GM19468 (cell line): Measurements from ENCODE around the gene TMEM245.
"Not testable (repeated sequence)": the region's sequence is repeated elsewhere in the genome, so short reads cannot be mapped to it uniquely, and the experiment has no call there.

Experiments
- ATAC-seq: cut with Tn5 transposase; IDR thresholded peaks from one replicate; pipeline ENCODE4 v1.9.1; 2021; ENCODE audit warnings: mild to moderate bottlenecking, moderate library complexity, moderate number of reproducible peaks; ENCODE audit not compliant: unreplicated experiment; ENCODE audit errors: extremely low read depth

TMEM245 gene

DNA sequence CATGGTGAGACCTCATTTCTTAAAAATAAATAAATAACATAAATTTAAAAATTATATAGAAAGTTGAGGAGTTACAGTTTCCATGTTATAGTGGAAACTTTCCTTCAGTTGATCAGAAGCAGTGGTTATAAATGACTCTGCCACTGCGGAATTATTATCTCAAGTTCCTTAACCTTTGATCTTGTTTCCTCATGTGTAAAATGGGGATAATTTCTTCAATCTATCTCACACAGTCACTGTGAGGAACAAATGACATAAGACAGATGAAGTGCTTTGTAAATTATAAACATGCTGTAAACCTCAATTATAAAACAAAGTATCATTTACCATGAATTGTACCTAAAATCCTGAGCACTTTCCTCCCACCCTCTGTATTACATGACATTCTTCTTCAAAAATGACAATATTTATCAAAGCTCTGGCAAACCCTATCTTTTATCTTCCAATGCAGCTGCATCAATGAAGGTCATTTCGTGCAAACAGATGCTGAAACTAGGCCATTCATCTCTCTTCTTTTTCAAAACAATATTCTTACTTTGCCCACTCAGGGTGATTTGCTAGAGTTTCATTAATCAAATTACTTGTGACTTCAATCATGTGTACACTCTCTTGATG is 46.8 kb downstream of the TMEM245 start:
- ATAC-seq, result no peak

DNA sequence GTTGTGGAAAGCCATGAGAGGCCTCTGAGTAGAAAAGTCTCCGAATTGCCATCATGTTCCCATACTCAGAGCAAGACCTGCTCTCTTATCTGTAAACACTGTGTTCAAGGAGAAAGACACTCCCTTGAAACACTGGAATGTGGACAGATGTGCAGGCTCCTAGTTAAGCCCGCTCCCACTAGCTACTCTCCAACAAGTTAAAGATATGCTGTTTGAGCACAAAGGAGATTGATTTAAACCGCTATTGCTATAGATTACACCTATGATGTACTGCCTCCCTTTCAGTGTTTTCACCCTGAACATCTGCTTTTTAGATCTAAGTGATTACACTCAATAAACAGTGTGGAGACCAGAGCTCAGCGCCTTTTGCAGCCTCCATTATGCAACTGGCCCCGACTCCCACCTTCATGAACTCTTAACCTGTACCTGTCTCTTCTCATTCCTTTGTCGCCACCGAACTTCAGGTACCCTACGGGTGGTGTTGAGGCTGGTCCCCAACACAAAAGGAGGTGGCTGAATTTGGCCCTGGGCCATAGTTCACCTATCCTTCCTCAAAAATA is 47.5 kb downstream of the TMEM245 start:
- no peak for ATAC-seq

DNA sequence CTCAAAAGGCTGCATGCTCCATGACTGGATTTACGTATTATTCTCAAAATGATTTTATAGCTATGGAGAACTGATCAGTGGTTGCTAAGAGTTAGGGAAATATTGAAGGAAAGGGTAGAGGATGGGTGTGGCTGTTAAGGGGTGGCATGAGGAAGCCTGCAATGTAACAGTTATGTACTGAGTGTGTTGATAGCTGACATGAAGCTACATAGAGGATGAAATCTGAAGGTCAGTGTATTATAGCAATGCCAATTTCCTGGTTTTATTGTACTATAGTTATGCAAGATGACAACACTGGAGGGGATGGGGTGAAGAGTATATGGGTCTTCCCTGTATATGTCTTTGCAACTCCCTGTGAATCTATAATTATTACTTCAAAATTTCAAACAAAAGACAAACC is 51.0 kb downstream of the TMEM245 start:
- no peak for ATAC-seq

DNA sequence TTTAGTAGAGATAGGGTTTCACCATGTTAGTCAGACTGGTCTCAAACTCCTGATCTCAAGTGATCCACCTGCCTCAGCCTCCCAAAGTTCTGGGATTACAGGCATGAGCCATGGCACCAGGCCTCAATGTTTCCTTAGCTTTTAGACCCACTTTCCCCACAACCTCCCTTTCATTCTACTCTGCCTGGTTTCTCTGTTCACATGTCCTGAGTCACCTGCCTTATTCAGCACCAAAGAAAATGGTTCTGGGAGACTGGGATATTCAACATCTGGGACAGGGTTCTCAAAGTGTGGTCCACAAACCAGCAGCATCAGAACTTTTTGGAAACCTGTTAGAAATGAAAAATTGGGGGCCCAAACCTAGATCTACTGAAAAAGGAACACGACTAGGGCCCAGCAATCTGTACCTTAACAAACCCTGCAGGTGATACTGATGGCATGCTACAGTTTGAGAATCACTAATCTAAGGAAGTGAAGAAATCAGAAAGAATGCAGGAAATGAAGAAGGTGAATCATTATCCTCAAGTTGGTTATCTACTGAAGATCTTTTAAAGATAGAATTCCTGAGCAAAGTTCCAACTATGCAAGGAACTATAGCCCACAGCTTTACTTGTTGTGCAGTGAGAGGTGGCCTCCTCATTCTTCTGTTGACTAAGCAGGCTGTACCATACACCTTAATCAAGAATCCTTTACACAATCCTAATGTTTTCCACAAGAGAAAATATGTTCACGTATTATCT is 54.6 kb downstream of the TMEM245 start:
- ATAC-seq, result no peak

DNA sequence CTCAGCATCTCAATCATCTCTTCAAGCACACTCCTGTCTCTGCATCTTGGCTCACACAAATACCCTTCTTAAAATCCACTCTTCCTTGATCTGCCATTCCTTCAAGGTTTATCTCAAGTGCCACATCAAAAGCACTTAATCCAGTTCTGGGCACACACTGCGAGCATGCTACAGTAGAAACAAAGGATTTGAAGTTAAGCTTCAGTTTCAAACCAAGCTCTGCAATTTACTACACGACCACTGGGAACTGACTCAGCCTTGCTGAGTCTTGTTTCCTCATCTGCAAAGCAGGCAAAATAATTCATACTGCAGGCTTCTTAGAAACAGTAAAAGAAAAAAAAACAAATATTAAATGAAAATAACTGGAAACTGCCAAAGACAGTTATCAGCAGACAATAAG is 56.0 kb downstream of the TMEM245 start:
- no peak for ATAC-seq

DNA sequence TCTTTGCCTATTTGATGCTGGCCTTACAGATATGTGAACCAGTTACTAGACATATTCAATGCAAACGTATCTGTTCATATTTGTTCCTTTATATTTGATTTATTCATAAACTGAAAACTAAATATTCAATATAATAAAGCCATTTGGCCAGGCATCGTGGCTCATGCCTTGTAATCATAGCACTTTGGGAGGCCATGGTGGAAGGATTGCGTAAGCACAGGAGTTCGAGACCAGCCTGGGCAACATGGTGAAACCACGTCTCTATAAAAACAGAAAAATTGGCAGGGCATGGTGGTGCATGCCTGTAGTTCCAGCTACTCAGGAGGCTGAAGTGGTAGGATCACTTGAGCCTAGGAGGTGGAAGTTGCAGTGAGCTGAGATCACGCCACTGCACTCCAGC is 57.2 kb downstream of the TMEM245 start:
- ATAC-seq, result no peak

DNA sequence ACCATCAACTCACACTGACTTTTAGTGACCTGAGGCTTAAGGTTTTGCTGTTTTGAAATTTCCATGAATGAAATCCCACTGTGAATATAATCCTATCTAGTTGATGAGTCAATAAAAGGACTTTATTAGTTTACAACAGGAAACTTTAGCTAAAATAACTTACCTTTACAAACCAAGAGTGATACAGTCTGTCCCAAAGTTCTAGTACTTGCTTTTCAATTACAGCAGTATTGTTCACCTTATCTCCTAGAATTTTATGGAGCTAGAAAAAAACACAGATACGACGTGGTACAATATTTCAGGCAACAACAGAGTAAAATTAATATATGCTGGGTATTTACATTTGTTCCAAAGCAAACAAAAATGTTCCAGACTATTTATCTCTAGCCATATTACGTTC is 59.6 kb downstream of the TMEM245 start:
- ATAC-seq, result no peak

DNA sequence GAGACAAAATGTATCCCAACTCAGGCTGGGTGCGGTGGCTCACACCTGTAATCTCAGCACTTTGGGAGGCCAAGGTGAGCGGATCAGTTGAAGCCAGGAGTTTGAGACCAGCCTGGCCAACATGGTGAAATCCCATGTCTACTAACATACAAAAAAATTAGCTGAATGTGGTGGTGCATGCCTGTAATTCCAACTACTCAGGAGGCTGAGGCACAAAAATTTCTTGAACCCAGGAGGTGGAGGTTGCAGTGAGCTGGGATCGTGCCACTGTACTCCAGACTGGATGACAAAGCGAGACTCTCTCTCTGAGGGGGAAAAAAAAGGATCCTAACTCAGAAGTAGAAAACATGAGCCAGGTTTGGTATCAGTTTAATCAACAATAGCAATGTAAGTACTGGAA is 66.6 kb downstream of the TMEM245 start:
- not testable (repeated sequence) for ATAC-seq

DNA sequence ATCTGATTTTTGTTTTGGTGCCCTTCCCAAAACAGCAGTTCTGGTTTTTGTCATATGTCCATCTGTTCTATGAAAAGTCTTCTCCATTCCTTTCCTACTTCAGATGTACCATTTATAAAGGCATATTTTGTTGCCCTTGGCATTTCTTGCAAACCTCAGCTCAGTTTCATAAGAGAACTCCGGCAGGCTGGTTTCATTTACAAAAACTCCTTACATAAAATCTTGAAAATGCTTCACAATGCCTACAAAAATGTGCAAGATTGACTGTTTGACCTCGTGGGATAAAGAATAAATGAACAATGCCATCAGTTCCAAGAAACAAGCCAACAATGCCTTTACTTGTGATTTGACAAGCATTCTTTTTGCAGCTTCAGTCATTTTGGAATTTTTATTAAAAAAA is 67.3 kb downstream of the TMEM245 start:
- ATAC-seq, result no peak

DNA sequence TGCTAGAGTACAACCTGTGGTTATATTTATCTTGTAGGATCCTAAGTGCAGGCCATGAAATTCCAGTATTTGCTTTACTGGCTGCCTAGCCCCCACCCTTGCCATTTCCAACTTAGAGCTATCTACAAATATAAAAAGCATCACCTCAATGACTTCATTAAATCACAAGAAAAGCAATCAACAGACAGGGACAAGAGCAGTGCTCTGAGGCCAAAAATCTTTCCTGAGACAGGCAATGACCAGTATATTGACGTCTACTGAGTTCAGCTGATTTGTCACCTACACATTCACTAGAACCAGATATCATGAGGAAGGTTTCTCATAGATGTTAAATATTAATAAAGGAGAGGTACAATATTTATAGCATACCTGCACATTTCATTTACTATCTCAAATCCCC is 68.0 kb downstream of the TMEM245 start:
- ATAC-seq, result no peak

DNA sequence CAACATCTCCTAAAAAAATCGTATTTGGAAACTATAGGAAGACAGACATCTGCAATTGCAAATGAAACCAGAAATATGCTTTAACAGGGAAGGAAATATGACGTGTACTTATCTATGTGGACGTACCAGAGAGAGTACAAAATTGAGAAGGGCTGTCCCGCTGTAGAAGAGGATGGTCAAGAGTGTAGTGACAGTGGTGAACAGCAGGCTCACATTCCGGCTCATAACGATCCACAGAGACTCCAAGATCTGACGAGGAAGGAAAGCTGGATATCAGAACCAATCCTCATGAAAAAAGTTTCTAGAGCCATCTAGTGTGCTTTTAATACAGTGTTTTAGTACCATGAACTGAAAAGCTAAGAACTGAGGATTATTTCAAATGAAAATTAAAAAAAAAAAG is 69.3 kb downstream of the TMEM245 start:
- ATAC-seq, result no peak

DNA sequence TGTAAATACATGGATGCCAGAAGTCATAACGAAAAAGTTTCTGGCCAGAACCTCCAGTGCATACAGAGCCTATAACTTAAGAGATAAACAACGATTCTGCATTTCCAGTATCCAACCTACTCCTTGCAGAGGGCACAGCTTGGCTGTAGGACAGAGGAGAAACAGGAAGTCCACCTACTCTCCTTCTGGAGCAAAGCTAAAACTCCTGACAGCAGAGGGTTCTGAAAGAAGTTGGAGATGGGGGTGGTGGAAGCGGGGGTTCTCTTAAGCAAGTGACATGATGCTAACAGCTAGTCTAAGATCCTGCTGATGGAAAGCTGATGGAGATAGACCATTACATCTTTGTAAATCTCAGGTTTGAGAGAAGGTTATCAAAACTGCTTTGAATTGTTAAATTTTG is 70.9 kb downstream of the TMEM245 start:
- no peak for ATAC-seq

DNA sequence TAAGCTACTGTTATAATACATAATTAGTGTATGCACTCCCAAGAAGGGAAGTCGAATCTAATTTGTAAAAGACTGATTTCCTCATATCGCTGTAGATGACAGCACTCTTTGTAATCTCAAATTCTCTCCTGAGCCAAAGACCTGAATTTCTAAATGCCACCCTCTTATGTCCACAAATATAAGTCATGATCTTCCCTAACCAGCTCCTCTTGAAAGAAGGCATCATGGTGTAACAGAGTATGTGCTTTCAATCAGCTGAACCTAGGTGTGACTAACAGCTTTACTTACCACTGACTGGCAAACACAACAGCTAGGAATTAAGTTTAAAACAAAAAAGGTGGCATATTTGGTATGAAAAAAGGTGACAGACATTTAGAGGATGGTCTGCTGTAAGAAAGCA is 72.5 kb downstream of the TMEM245 start:
- no peak for ATAC-seq

DNA sequence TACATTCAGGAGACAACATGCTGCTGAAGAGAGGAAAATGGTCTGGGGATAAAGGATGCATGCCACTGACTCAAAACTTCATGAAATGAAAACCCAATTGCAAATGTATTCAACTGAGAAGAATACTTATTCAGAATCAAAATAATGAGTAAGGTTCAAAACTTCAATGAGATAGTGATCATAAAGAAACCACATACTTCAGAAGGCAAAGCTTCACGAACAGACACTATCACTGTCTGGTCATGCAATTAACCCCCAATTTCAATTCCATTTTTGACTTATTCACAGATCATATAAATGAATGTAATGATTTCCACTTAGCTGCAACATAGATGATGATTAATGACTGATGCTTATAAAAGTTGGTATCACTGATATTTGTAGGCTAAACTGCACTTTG is 73.4 kb downstream of the TMEM245 start:
- no peak for ATAC-seq

DNA sequence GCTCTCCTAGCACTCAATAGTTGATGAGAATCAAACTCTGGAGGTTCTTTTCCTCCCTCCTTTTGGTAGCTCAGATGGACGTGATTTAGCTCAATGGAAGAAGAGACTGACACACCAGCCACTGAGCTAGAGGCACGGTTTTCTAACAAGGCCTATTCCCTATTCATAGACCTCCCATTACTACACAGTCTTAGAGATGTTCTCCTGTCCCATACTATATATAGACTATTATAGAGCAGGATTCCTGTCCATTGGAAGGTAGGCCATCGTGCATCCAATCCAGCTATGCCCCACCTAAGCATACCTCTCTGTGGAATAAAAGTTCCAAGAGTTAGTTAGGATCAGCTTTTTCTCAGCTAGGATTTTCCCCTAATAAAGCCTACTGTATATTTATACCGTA is 76.2 kb downstream of the TMEM245 start:
- ATAC-seq, result no peak

DNA sequence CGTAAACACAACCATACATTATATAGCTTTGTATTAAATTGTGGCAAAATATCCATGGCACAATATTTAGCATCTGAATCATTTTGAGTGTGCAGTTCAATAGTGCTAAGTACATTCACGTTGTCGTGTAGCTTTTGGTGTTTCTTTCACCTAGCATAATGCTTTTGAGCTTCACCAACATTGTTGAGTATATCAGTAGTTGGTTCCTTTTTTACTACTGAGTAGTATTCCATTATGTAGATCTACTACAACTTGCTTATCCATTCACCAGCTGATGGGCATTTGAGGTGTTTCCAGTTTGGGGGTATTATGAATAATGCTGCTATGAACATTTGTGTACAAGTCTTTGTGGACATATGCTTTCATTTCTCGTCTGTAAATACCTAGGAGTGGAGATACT is 79.2 kb downstream of the TMEM245 start:
- no peak for ATAC-seq

DNA sequence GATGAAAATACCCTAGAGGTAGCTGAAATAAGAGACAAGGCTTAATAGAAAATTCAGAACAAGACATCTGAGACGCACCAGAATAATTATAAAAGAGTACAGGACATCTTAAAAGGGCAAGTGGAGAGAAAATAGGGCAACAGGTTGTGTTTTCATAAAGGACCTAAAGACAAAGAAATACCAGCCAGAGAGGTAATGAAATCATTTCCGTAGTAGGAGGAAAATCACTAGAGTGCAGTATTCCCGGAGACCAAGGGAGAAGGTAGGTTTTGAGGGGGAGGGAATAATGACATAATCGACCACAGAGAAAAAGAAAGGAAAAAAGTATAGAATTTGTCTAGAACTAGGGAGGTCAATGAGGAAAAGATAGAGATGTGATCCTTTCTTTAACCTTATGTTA is 80.2 kb downstream of the TMEM245 start:
- ATAC-seq, result no peak

DNA sequence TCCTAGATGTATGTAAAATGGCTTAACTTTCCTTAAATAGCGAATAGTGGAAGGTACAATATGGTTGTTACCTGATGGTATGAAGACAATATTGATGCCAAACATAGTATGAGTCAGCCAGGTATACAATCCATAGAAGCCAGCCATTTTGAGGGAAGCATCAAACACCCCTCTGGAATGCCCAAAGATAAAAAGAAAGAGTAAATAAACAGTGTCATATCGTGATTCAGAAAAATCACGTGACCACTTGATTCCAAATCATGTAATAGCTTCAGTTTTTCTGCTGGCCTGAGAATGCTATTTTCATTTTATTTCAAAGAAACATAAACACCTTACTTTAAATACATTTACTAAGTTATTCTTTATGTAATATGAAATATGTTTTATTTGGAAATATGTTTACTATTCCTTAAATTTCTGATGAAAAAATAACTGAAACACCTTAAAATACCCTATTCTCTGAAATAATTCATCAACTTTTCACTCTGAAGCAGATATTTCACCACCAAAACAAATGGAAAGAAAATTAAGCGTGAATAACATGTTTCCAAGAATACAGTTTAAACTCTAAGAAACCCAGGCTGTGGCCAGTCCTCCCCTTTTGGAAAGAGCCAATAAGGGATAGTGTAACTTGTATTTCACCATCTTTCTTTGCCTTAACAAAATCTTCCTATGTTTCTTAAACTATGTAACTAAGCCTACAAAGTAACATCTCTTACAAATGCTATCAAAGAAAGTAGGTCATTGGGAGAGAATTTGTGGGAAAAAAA is 81.6 kb downstream of the TMEM245 start:
- no peak for ATAC-seq

DNA sequence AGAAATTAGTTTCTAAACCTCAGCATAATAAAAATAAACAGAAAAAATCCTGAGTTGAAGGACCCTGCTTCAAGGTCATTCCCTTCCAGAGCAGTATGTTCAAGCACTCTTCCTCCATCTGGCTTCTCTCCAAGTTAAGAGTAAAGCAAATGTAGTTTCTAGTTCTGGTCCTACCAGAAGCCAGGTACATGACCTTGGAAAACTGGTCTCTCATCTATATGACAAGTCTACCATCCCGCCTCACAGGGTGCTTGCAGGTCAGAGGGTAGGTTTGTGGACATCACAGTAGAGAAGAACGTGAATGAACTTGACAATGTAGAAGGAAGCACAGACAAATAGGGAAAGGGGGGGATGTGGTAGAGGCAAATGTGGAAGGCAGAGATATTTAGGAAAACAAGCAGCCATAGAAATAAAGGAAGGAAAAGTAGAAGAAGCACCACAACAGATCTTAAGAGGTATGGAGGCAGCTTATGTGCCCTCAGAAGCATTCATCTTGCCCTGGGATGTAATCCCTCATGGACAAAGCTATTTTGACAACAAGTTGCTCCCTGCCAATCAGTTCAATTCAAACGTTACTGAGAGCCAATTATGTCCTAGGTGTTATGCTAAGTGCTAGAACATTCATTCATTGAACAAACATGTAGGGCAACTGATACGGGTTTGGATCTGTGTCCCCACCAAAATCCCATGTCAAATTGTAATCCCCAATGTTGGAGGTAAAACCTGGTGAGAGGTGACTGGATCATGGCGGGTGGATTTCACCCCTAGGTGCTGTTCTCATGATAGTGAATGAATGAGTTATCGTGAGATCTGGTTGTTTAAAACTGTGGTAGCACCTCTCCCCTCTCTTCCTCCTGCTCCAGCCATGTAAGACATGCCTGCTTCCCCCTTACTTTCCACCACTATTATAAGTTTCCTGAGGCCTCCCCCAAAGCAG is 82.7 kb downstream of the TMEM245 start:
- ATAC-seq, result no peak
